ENCODE measurements around the gene SATB2.

- TF ChIP-seq, protein P1, sequence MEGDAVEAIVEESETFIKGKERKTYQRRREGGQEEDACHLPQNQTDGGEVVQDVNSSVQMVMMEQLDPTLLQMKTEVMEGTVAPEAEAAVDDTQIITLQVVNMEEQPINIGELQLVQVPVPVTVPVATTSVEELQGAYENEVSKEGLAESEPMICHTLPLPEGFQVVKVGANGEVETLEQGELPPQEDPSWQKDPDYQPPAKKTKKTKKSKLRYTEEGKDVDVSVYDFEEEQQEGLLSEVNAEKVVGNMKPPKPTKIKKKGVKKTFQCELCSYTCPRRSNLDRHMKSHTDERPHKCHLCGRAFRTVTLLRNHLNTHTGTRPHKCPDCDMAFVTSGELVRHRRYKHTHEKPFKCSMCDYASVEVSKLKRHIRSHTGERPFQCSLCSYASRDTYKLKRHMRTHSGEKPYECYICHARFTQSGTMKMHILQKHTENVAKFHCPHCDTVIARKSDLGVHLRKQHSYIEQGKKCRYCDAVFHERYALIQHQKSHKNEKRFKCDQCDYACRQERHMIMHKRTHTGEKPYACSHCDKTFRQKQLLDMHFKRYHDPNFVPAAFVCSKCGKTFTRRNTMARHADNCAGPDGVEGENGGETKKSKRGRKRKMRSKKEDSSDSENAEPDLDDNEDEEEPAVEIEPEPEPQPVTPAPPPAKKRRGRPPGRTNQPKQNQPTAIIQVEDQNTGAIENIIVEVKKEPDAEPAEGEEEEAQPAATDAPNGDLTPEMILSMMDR (IDR thresholded peaks at IDR 0.05) = no peak
- TF ChIP-seq EP300 (IDR thresholded peaks at IDR 0.05) (no peak), POLR2A (IDR thresholded peaks at IDR 0.05) (no peak)
Observed at GRCh38 chr2:199364153-199364552, 93.6 kb downstream of the SATB2 start.

All from ovary (tissue), 3 donors.